PC-3 (cell line): ENCODE data around the gene SLC22A17. TPM values are rescaled to one million over a fixed set of nuclear protein-coding genes. Genes with fewer than 3 reads are reported as not detected.

Experiments used
- ATAC-seq: fragments of 200-7000 bp; cut with Tn5 transposase; 2 replicates; pipeline ENCODE4 v1.9.1; 2020; ENCODE audit warnings: mild to moderate bottlenecking, moderate library complexity
- BruUV-seq: library from RNA; stranded (reverse); fragments of 400-500 nt; replicated peaks from 2 replicates; lab custom pipeline; 2021; lab: Mats Ljungman, UMichigan
- CTCF ChIA-PET: fragments of 300-600 bp; sonication (Branson Sonifier 250); formaldehyde crosslinking; loops from one replicate; lab custom pipeline; 2022; ENCODE audit warnings: antibody characterized with exemption; lab: Charles Lee
- POLR2A ChIA-PET: fragments of 300-600 bp; sonication (Branson Sonifier 250); formaldehyde crosslinking; loops from one replicate; lab custom pipeline; 2022; ENCODE audit warnings: antibody characterized with exemption; ENCODE audit not compliant: unreplicated experiment; lab: Charles Lee
- DNase-seq: peaks from one replicate; pipeline ENCODE4 v3.0.0-alpha.2; 2015
- H2AFZ ChIP-seq: fragments of 300-600 bp; sonication (generic); 2 replicates; pipeline ENCODE4 v1.6.0; 2016; ENCODE audit warnings: antibody characterized with exemption, low read length
- H3F3A ChIP-seq: fragments of 300-600 bp; sonication (generic); one replicate; pipeline ENCODE4 v1.6.0; 2017; ENCODE audit warnings: antibody characterized with exemption, low read length, control low read depth, mild to moderate bottlenecking; ENCODE audit not compliant: unreplicated experiment
- H3K27ac ChIP-seq: fragments of 300-600 bp; sonication (generic); 2 replicates; pipeline ENCODE4 v1.5.1; 2016; ENCODE audit warnings: mild to moderate bottlenecking, low read length
- H3K27me3 ChIP-seq: fragments of 300-600 bp; sonication (generic); 2 replicates; pipeline ENCODE4 v1.6.1; 2016; ENCODE audit warnings: low read length, mixed read lengths
- H3K36me3 ChIP-seq: fragments of 300-600 bp; sonication (generic); 2 replicates; pipeline ENCODE4 v1.6.1; 2016; ENCODE audit warnings: low read depth, mixed run types, low read length, mixed read lengths
- H3K4me1 ChIP-seq: fragments of 300-600 bp; sonication (generic); 2 replicates; pipeline ENCODE4 v1.5.1; 2016; ENCODE audit warnings: low read length; ENCODE audit not compliant: insufficient read depth
- H3K4me2 ChIP-seq: fragments of 300-600 bp; sonication (generic); 2 replicates; pipeline ENCODE4 v1.6.0; 2016; ENCODE audit warnings: low read length
- H3K4me3 ChIP-seq: fragments of 300-600 bp; sonication (generic); 2 replicates; pipeline ENCODE4 v1.5.1; 2016; ENCODE audit warnings: mild to moderate bottlenecking, low read length, mixed read lengths
- H3K79me2 ChIP-seq: fragments of 300-600 bp; sonication (generic); 2 replicates; pipeline ENCODE4 v1.6.1; 2017; ENCODE audit warnings: low read length, mixed read lengths
- H3K9ac ChIP-seq: fragments of 300-600 bp; sonication (generic); 2 replicates; pipeline ENCODE4 v1.6.0; 2016; ENCODE audit warnings: mild to moderate bottlenecking, low read length
- H3K9me2 ChIP-seq: fragments of 300-600 bp; sonication (generic); replicated peaks from 2 replicates; pipeline ENCODE4 v1.6.1; 2016; ENCODE audit warnings: mixed run types, low read length, mixed read lengths
- H3K9me3 ChIP-seq: fragments of 300-600 bp; sonication (generic); 2 replicates; pipeline ENCODE4 v1.6.1; 2016; ENCODE audit warnings: low read length, mixed read lengths
- H4K20me1 ChIP-seq: fragments of 300-600 bp; sonication (generic); 2 replicates; pipeline ENCODE4 v1.6.1; 2016; ENCODE audit warnings: low read length, mixed read lengths
- EZH2 ChIP-seq: fragments of 300-600 bp; sonication (generic); IDR thresholded peaks from one replicate; pipeline ENCODE4 v1.6.1; 2017; ENCODE audit warnings: antibody characterized with exemption, mild to moderate bottlenecking, low read length; ENCODE audit not compliant: unreplicated experiment
- EZH2phosphoT487 ChIP-seq: fragments of 300-600 bp; sonication (generic); IDR thresholded peaks from 2 replicates; pipeline ENCODE4 v1.6.1; 2018; ENCODE audit warnings: mild to moderate bottlenecking, antibody characterized with exemption, low read length, borderline replicate concordance
- intact Hi-C: fragments of 100-400 bp; cut with micrococcal nuclease; formaldehyde crosslinking; loops from 2 replicates; pipeline ENCODE4 v1.9.0; 2023
- total RNA-seq: library from RNA; depleted of rRNA; stranded (reverse); fragments of >200 nt; gene quantifications from 2 replicates; pipeline ENCODE4 v1.2.3, GENCODE V29; 2014
- TF ChIP-seq, protein P1 (sequence below): fragments of 300-600 bp; sonication (generic); conservative IDR thresholded peaks from 2 replicates; pipeline ENCODE4 v1.5.1; 2017; ENCODE audit warnings: antibody characterized with exemption, low read depth, mild to moderate bottlenecking, low read length

The SLC22A17 gene
- total RNA-seq, 1 experiment from 2014 or later, result 12.0 TPM

DNA sequence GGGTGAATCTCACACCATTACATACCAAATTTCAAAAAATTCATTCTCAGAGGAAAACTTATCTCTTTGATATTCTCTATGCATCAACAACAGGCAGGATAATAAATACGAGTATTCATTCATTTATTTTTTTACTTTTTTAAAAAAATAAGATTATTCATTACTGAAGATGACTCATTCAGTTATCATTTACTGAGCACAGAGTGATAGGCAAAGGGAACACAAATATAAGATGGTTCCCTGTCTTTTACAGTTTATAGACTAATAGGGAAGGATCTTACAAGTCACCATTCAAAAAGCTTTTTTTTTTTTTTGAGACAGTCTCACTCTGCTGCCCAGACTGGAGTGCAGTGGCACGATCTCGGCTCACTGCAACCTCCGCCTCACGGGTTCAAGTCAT, 36.4 kb downstream of the SLC22A17 start:
- no peak for DNase-seq
- H3K9ac ChIP-seq, result no peak overlapping the region
- no peaks in the 10 kb centered on the region for H3K27me3 ChIP-seq
- TF ChIP-seq EZH2, result no peak
- no peak for TF ChIP-seq EZH2phosphoT487
- TF ChIP-seq, protein P1, sequence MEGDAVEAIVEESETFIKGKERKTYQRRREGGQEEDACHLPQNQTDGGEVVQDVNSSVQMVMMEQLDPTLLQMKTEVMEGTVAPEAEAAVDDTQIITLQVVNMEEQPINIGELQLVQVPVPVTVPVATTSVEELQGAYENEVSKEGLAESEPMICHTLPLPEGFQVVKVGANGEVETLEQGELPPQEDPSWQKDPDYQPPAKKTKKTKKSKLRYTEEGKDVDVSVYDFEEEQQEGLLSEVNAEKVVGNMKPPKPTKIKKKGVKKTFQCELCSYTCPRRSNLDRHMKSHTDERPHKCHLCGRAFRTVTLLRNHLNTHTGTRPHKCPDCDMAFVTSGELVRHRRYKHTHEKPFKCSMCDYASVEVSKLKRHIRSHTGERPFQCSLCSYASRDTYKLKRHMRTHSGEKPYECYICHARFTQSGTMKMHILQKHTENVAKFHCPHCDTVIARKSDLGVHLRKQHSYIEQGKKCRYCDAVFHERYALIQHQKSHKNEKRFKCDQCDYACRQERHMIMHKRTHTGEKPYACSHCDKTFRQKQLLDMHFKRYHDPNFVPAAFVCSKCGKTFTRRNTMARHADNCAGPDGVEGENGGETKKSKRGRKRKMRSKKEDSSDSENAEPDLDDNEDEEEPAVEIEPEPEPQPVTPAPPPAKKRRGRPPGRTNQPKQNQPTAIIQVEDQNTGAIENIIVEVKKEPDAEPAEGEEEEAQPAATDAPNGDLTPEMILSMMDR, result no peak
- no peaks in the 10 kb centered on the region for H3F3A ChIP-seq
- H3K4me1 ChIP-seq, result peaks cover 8% of the 10 kb centered on the region
- H2AFZ ChIP-seq, result no peak overlapping the region
- no peaks in the 10 kb centered on the region for H4K20me1 ChIP-seq
- H3K4me2 ChIP-seq, result no peak overlapping the region
- CTCF ChIA-PET, result no interaction called here
- no peak for ATAC-seq
- 0 out of 2 replicates have a peak, but pooled peaks cover under 1% of the 10 kb centered on the region for H3K79me2 ChIP-seq
- intact Hi-C loops, result no loop called here
- H3K27ac ChIP-seq, result no peak overlapping the region
- H3K9me2 ChIP-seq, result no peaks in the 10 kb centered on the region
- BruUV-seq, result no TSS peak
- no peak overlapping the region for H3K4me3 ChIP-seq
- peaks cover 12% of the 10 kb centered on the region for H3K36me3 ChIP-seq
- POLR2A ChIA-PET, result no interaction called here
- H3K9me3 ChIP-seq, result no peaks in the 10 kb centered on the region

DNA sequence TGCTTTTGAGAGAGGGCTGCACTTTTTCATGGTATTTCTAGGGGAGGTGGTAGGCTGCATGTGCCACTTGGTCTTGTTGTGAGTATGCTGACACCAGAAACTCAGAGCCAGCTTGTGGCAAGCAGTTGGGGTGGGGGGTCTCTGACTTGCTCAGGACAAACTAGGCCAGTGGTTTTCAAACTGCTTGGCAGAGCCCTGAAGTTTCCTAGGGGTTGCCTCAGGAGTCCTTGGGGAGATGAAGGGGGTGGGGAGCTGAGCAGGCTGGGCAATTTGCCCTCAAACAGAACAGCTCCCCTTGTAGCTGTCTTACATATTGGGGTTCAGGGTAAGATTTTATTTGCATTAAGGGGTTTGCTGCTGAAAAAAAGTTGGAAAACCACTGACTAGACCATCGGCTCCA, 42.1 kb downstream of the SLC22A17 start:
- H2AFZ ChIP-seq, result no peak overlapping the region
- POLR2A ChIA-PET, result no interaction called here
- H3K9me2 ChIP-seq, result no peaks in the 10 kb centered on the region
- intact Hi-C loops, result no loop called here
- H3K4me1 ChIP-seq, result peaks cover 24% of the 10 kb centered on the region
- peaks cover 10% of the 10 kb centered on the region; the same call in 1 of the 2 replicates for H3K36me3 ChIP-seq
- peaks cover 47% of the 10 kb centered on the region for H3K79me2 ChIP-seq
- H3K4me2 ChIP-seq, result no peak overlapping the region
- H3K9ac ChIP-seq, result no peak overlapping the region
- H4K20me1 ChIP-seq, result no peaks in the 10 kb centered on the region
- DNase-seq (no peak), ATAC-seq (no peak)
- H3K27me3 ChIP-seq, result no peaks in the 10 kb centered on the region
- H3K27ac ChIP-seq, result no peak overlapping the region
- no peaks in the 10 kb centered on the region for H3F3A ChIP-seq
- TF ChIP-seq, protein P1, result no peak
- TF ChIP-seq EZH2phosphoT487 (no peak), EZH2 (no peak)
- no peaks in the 10 kb centered on the region for H3K9me3 ChIP-seq
- H3K4me3 ChIP-seq, result no peak overlapping the region
- BruUV-seq, result no TSS peak
- CTCF ChIA-PET, result no interaction called here

DNA sequence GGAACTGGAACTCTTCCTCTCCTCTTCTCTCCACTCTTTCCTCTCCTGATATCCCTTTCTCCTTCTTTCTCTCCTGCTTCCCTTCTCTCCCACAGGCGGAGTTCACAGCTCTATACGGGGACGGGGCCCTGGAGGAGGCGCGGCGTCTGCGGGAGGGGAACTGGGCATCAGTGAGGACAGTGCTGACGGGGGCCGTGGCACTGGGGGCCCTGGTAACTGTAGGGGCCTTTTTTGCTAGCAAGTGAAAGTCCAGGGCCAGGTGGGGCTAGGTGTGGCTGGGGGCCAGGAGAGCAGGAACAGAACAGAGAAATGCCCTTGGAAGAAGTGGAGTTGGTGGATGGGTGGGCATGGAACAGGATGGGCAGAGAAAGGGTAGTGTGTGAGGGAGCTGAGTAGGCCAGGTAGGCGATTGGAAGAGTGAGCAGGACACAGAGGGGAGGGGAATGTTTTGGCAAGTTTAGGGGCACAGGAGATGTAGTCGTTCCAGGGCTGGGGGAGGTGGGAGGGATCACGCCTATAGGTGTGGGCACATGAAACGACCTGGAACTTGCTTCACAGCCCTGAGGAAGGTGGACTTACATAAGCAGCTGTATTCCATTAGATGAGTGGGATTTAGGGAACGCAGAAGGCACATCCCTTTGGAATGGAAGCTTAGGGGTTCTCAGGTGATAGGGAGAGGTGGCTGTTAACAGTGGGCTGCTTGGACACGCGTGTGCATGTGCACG, 43.8 kb downstream of the SLC22A17 start:
- CTCF ChIA-PET, result interaction anchor here (0.6 kb wide), 1 partner anchor 10 kb away, joined by 3 read pairs; no protein-coding TSS in a partner anchor
- Histone ChIP-seq H3F3A (no peaks in the 10 kb centered on the region), H3K4me2 (peak overlapping the region; percentile 88), H3K4me3 (peak overlapping the region; percentile 86; the same call in 1 of the 2 replicates), H3K9me3 (no peaks in the 10 kb centered on the region), H4K20me1 (no peaks in the 10 kb centered on the region), H3K27ac (no peak overlapping the region), H3K36me3 (peaks cover 10% of the 10 kb centered on the region; the same call in 1 of the 2 replicates), H3K4me1 (peaks cover 24% of the 10 kb centered on the region), H3K79me2 (peaks cover 47% of the 10 kb centered on the region), H3K9ac (no peak overlapping the region), H2AFZ (no peak overlapping the region), H3K9me2 (no peaks in the 10 kb centered on the region), H3K27me3 (no peaks in the 10 kb centered on the region)
- DNase-seq (no peak), ATAC-seq (no peak)
- POLR2A ChIA-PET, result no interaction called here
- TF ChIP-seq, protein P1, result no peak
- TF ChIP-seq EZH2phosphoT487, result no peak
- no peak for TF ChIP-seq EZH2
- intact Hi-C loops, result loop anchor here (5.0 to 10.0 kb wide), 3 partner anchors 158 to 544 kb away; partner anchors contain the start of genes NGDN and OXA1L
- no TSS peak for BruUV-seq
